ENCODE data around the gene GZMA.

GRCh38 chr5:55104946-55105701 is 2.7 kb downstream of the GZMA start:
- no peak for TF ChIP-seq CTCF (optimal IDR thresholded peaks at IDR 0.05 in 1 of 3, IDR thresholded peaks at IDR 0.05 in 1 of 3, conservative IDR thresholded peaks at IDR 0.05 in 1 of 3; ENCODE audit: extremely low read depth in 1 of 3, insufficient read depth in 2 of 3, low read length in 3 of 3)
- TF ChIP-seq EZH2 (IDR thresholded peaks at IDR 0.05; ENCODE audit: low read length), result no peak

Data from keratinocyte (primary cell).